Measurements from ENCODE around the gene SERINC5.
A peak's percentile ranks its signal among the peaks of the same experiment; 100 is the strongest.

SERINC5 gene

GRCh38 chr5:80225189-80225933, 30.5 kb downstream of the SERINC5 start:
- Mint-ChIP-seq H3K9me3 (no peaks in the 10 kb centered on the region), H3K27ac (no peak overlapping the region), H3K4me1 (no peaks in the 10 kb centered on the region), H3K4me3 (no peak overlapping the region), H3K36me3 (no peaks in the 10 kb centered on the region)
- no peak for ATAC-seq
- no peak for DNase-seq (ENCODE audit: low spot score in 2 of 2)

DNA sequence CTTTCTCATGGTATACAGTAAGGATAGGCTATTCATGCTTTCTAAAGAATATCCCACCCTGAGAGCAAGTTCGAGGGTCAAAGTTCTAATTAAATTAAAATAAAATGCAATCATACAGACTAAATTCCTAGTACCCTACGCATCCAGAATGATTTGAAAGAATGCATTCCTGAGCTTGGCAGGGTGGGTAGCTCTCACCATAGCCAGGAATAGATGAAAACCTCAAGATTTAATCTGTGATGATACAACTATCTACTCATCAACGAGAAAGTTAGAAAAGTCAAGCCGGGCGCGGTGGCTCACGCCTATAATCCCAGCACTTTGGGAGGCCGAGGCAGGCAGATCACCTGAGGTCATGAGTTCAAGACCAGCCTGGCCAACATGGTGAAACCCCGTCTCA, 32.3 kb downstream of the SERINC5 start:
- Mint-ChIP-seq H3K4me1 (peaks cover 12% of the 10 kb centered on the region), H3K27ac (no peak overlapping the region), H3K4me3 (no peak overlapping the region), H3K9me3 (no peaks in the 10 kb centered on the region), H3K36me3 (no peaks in the 10 kb centered on the region)
- DNase-seq (ENCODE audit: low spot score in 2 of 2), result no peak
- no peak for ATAC-seq

DNA sequence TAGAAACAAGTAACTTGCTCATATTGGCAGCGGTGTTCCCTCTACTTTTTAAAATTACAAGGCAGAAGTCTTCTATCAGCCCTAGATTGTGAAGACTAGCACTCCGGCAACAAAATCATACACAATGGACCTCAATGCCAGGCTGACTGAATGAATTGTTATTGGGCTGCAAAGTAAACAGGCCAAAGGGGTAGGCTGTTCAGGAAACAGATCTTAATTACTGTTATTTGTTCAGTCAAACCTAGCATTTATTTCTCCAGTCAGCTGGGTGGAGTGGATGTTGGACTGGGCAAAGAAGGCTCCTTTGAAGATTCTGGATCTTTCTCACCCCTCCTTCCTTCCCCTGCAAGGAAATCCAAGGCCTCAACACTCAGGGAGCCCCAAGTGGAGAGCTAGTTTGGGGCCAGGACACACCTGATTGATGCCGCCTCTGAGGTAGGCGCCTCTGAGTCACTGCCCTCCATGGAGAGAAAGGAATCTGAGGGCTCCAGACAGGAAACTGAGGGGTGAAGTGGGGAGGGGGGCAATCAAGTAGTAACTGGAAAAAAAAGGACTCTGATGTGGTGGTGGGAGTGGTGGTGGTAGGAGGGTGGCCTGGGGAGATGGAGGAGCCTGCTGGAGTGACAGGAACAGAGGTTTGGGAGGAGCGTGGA, 35.5 kb downstream of the SERINC5 start:
- Mint-ChIP-seq H3K4me1 (peaks cover 35% of the 10 kb centered on the region), H3K4me3 (no peak overlapping the region), H3K9me3 (no peaks in the 10 kb centered on the region), H3K27ac (peak overlapping the region; percentile 10), H3K36me3 (no peaks in the 10 kb centered on the region)
- DNase-seq (ENCODE audit: low spot score in 2 of 2), result no peak
- ATAC-seq, result no peak

GRCh38 chr5:80219391-80219790, 36.5 kb downstream of the SERINC5 start:
- Mint-ChIP-seq H3K4me3 (peak overlapping the region; percentile 28), H3K9me3 (no peaks in the 10 kb centered on the region), H3K27ac (peak overlapping the region; percentile 64), H3K4me1 (peaks cover 40% of the 10 kb centered on the region), H3K36me3 (no peaks in the 10 kb centered on the region)
- ATAC-seq, result no peak
- DNase-seq (ENCODE audit: low spot score in 2 of 2), result no peak

GRCh38 chr5:80217667-80218066, 38.2 kb downstream of the SERINC5 start:
- H3K27ac Mint-ChIP-seq, result peak overlapping the region; percentile 64
- peaks cover 52% of the 10 kb centered on the region for H3K4me1 Mint-ChIP-seq
- ATAC-seq, result no peak
- H3K9me3 Mint-ChIP-seq, result no peaks in the 10 kb centered on the region
- H3K36me3 Mint-ChIP-seq, result no peaks in the 10 kb centered on the region
- peak overlapping the region; percentile 28 for H3K4me3 Mint-ChIP-seq
- no peak for DNase-seq (ENCODE audit: low spot score in 2 of 2)

DNA sequence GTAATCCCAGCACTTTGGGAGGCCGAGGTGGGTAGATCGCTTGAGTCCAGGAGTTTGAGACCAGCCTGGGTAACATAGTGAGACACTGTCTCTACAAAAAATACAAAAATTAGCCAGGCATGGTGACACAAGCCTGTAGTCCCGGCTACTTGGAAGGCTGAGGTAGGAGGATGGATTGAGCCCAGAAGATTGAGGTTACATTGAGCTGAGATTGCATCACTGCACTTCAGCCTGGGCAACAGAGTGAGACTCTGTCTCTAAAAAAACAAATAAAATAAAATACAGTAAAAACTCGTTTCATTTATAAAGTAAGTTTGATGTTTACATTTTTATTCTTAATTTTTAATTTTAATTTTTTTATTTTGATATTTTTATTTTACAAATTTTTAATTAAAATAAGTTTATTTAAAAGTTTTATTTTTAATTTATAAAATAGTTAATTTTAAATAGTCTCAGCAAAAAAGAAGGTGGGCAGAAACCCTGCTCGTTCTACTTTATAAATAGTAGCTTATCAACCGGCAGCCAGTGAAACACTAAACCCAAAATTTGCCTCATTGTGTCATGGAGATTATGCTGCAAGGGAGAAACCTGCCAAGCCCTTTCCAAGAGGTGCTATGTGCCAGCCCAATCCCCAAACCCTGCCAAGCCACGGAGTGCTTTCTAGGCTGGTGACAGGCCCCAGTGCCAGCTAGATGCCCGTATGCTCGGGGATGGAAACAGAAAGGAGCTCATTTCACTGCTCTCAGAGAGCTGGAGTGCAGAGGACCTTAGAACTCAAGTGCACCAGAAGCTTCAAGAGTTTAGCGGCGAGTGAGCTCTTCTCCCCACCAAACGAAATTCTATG, 38.9 kb downstream of the SERINC5 start:
- no peak for ATAC-seq
- Mint-ChIP-seq H3K4me3 (peak overlapping the region; percentile 54), H3K4me1 (peaks cover 57% of the 10 kb centered on the region), H3K36me3 (no peaks in the 10 kb centered on the region), H3K27ac (peak overlapping the region; percentile 85), H3K9me3 (no peaks in the 10 kb centered on the region)
- peak in 1 of 2 donors; percentile 64 for DNase-seq (ENCODE audit: low spot score in 2 of 2)

DNA sequence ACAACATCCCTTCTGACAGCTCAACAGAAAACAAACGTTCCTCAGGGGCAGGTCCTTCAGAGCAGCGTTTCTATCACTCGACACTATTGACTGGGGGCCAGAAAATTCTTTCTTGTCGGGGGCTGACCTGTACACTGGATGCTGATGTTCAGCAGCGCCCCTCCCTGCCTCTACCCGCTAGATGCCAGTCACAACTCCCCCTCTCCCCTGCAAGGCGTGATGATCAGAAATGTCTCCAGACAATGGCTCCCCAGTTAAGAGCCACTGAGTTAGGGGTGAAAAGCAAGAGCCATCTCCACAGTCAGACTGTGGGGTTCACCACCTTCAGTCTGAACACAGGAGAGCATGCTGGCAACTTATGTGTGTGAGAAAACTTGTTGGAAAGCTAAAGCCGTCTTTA, 39.8 kb downstream of the SERINC5 start:
- DNase-seq (ENCODE audit: low spot score in 2 of 2) (no peak), ATAC-seq (peak; percentile 39)
- H3K4me1 Mint-ChIP-seq, result peaks cover 62% of the 10 kb centered on the region
- H3K4me3 Mint-ChIP-seq, result peak overlapping the region; percentile 54
- peak overlapping the region; percentile 85 for H3K27ac Mint-ChIP-seq
- H3K36me3 Mint-ChIP-seq, result no peaks in the 10 kb centered on the region
- H3K9me3 Mint-ChIP-seq, result no peaks in the 10 kb centered on the region

- Mint-ChIP-seq H3K9me3 (no peaks in the 10 kb centered on the region), H3K4me3 (peak overlapping the region; percentile 54), H3K4me1 (peaks cover 68% of the 10 kb centered on the region), H3K27ac (peak overlapping the region; percentile 85), H3K36me3 (no peaks in the 10 kb centered on the region)
- peak; percentile 58 for ATAC-seq
- DNase-seq (ENCODE audit: low spot score in 2 of 2), result no peak
These were observed 40.3 kb downstream of the SERINC5 start for GRCh38 chr5:80215523-80215922.

DNA sequence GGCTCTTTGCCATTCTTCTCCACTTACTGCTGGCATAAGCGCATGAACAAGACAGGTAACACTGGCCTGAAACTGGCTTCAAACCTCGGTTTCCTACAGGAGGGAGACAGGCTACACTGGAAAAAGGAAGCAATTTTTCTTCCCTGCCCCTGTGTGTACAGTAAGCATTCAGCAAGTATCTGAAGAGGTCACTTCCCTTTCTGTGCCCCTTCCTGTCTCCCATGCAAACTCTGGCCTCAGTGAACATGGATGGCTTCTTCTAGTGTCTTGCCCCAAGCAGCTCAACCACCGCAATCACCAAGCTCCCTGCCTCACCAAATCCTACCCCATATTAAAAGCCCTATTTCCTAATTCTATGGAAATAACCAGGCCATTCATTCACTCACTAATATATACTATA, 42.4 kb downstream of the SERINC5 start:
- peak overlapping the region; percentile 13 for H3K27ac Mint-ChIP-seq
- no peak overlapping the region for H3K4me3 Mint-ChIP-seq
- H3K4me1 Mint-ChIP-seq, result peaks cover 61% of the 10 kb centered on the region
- DNase-seq (ENCODE audit: low spot score in 2 of 2), result no peak
- no peaks in the 10 kb centered on the region for H3K9me3 Mint-ChIP-seq
- H3K36me3 Mint-ChIP-seq, result no peaks in the 10 kb centered on the region
- ATAC-seq, result no peak

- H3K27ac Mint-ChIP-seq, result no peak overlapping the region
- H3K4me1 Mint-ChIP-seq, result peaks cover 55% of the 10 kb centered on the region
- DNase-seq (ENCODE audit: low spot score in 2 of 2), result no peak
- peak; percentile 65 for ATAC-seq
- H3K4me3 Mint-ChIP-seq, result no peak overlapping the region
- no peaks in the 10 kb centered on the region for H3K36me3 Mint-ChIP-seq
- no peaks in the 10 kb centered on the region for H3K9me3 Mint-ChIP-seq
These were observed 43.6 kb downstream of the SERINC5 start for GRCh38 chr5:80212171-80212667.

DNA sequence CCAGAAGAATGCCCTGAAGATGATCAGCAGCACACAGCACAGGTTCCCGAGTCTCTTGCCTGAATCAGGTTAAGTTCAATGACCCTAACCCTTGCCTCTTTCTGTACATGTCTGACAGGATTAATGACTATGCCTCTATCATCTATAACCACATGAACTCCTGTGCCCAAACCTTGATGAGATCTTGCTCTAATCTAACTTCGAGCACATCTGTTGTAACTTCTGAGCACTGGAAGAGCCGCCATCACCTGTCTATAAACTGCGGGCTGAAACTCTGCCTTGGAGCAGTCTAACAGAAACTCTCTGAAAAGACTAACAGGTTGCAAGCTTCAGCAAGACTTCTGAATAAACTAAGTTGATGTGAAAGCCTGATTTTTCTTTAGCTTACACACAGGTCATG, 44.5 kb downstream of the SERINC5 start:
- Mint-ChIP-seq H3K9me3 (no peaks in the 10 kb centered on the region), H3K27ac (no peak overlapping the region), H3K4me3 (no peak overlapping the region), H3K36me3 (no peaks in the 10 kb centered on the region), H3K4me1 (peaks cover 56% of the 10 kb centered on the region)
- no peak for ATAC-seq
- no peak for DNase-seq (ENCODE audit: low spot score in 2 of 2)

DNA sequence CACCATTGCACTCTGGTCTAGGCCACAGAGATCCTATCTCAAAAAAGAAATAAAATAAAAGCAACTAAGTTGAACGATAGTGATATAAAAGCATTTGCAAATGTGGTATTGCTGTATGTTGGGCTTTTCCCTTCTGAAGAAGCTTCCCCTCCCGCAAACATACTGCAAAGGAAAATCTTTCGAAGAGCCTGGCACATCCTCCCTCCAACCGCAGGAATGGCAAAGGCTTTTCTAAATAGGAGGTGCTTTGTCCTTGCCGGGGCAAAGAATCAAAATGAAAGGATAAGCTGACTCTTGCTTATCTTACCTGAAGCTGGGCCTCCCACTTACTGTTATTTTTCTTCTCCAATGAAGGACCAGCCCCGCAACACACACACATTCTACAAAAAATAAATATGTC, 45.8 kb downstream of the SERINC5 start:
- Mint-ChIP-seq H3K9me3 (no peaks in the 10 kb centered on the region), H3K27ac (no peak overlapping the region), H3K4me1 (peaks cover 56% of the 10 kb centered on the region), H3K4me3 (no peak overlapping the region), H3K36me3 (no peaks in the 10 kb centered on the region)
- no peak for DNase-seq (ENCODE audit: low spot score in 2 of 2)
- ATAC-seq, result no peak

GRCh38 chr5:80208381-80208780, 47.5 kb downstream of the SERINC5 start:
- DNase-seq (ENCODE audit: low spot score in 2 of 2), result no peak
- Mint-ChIP-seq H3K36me3 (no peaks in the 10 kb centered on the region), H3K4me1 (peaks cover 47% of the 10 kb centered on the region), H3K4me3 (no peak overlapping the region), H3K27ac (no peak overlapping the region), H3K9me3 (no peaks in the 10 kb centered on the region)
- no peak for ATAC-seq

DNA sequence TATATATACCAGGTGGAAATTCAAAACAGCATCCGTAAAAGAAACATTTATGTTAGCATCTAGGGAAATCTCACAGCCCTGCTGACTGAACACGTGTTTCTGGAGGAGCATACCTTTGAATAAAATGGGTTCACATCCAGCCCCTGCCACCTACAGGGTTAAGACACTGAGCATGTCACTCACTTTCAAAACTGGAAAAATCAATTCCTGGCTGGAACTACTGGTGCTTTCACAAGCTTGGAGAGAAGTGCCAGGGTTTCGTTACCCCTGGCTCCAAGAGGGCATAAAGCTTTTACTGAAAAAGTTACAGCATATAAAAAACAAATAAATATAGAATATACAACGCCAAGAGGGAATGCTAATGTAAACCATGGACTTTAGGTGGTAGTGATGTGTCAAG, 48.0 kb downstream of the SERINC5 start:
- Mint-ChIP-seq H3K9me3 (no peaks in the 10 kb centered on the region), H3K4me3 (no peak overlapping the region), H3K27ac (no peak overlapping the region), H3K4me1 (peaks cover 46% of the 10 kb centered on the region), H3K36me3 (no peaks in the 10 kb centered on the region)
- no peak for DNase-seq (ENCODE audit: low spot score in 2 of 2)
- ATAC-seq, result no peak

GRCh38 chr5:80206282-80206681, 49.6 kb downstream of the SERINC5 start:
- no peak overlapping the region for H3K4me3 Mint-ChIP-seq
- H3K36me3 Mint-ChIP-seq, result peaks cover 2% of the 10 kb centered on the region
- DNase-seq (ENCODE audit: low spot score in 2 of 2), result no peak
- peaks cover 37% of the 10 kb centered on the region for H3K4me1 Mint-ChIP-seq
- no peaks in the 10 kb centered on the region for H3K9me3 Mint-ChIP-seq
- H3K27ac Mint-ChIP-seq, result peak overlapping the region; percentile 75
- ATAC-seq, result peak; percentile 95
